ENCODE results near the gene TUBB2B.

DNA sequence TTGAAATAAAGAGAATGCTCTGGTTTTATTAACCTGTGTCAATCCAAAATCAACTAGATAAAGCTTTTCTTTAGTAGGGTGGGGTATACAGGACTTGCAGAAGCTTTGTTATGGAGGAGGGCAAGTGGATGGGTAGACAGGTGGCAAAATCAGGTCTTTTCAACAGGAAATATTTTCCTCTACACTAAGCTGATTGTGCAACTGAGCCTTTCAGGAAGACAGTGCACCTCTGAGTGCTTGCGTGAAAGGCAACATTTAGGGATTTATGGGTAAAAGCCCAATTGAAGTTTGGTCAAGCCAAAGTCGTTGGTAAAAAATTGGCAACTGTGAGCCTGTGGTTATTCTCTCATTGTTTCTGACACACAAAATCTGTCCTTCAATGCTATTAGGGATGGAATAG lies 46.3 kb downstream of the TUBB2B start:
- TF ChIP-seq SUZ12 (IDR thresholded peaks at IDR 0.05; ENCODE audit: extremely low read depth, insufficient read depth, insufficient read length): no peak
- no peak for TF ChIP-seq ZNF274 (IDR thresholded peaks at IDR 0.05; ENCODE audit: low read depth, low read length)
- TF ChIP-seq YY1 (IDR thresholded peaks at IDR 0.05; ENCODE audit: insufficient read depth, insufficient read length): no peak

Measured in NT2/D1 (cell line).